NB4 (cell line): ENCODE data around the gene TGFB2.

Experiments used
- DNase-seq: peaks from one replicate; pipeline ENCODE4 v3.0.0; 2010; ENCODE audit warnings: low read depth
- H3K4me3 ChIP-seq: one replicate; pipeline ENCODE4 v1.5.1; 2011; ENCODE audit warnings: mild to moderate bottlenecking, low read depth, low read length, moderate library complexity
- MAX ChIP-seq: IDR thresholded peaks from 2 replicates; pipeline ENCODE4 v1.6.1; 2011; ENCODE audit warnings: low read depth, low read length
- MYC ChIP-seq: IDR thresholded peaks from 2 replicates; pipeline ENCODE4 v1.6.1; 2011; ENCODE audit warnings: low read depth, low read length
- POLR2A ChIP-seq: IDR thresholded peaks from 2 replicates; pipeline ENCODE4 v1.6.1; 2011; ENCODE audit warnings: mild to moderate bottlenecking; ENCODE audit not compliant: insufficient read length; ENCODE audit errors: extremely low read depth
- TF ChIP-seq, protein P1 (sequence below): IDR thresholded peaks from one replicate; pipeline ENCODE4 v1.5.1; 2012; ENCODE audit warnings: low read depth, low read length

Gene TGFB2

GRCh38 chr1:218364028-218364710 lies 19.0 kb downstream of the TGFB2 start:
- no peak for DNase-seq
- no peak for TF ChIP-seq MAX
- TF ChIP-seq MYC: no peak
- TF ChIP-seq, protein P1, sequence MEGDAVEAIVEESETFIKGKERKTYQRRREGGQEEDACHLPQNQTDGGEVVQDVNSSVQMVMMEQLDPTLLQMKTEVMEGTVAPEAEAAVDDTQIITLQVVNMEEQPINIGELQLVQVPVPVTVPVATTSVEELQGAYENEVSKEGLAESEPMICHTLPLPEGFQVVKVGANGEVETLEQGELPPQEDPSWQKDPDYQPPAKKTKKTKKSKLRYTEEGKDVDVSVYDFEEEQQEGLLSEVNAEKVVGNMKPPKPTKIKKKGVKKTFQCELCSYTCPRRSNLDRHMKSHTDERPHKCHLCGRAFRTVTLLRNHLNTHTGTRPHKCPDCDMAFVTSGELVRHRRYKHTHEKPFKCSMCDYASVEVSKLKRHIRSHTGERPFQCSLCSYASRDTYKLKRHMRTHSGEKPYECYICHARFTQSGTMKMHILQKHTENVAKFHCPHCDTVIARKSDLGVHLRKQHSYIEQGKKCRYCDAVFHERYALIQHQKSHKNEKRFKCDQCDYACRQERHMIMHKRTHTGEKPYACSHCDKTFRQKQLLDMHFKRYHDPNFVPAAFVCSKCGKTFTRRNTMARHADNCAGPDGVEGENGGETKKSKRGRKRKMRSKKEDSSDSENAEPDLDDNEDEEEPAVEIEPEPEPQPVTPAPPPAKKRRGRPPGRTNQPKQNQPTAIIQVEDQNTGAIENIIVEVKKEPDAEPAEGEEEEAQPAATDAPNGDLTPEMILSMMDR: no peak
- no peak for TF ChIP-seq POLR2A
- no peak overlapping the region for H3K4me3 ChIP-seq

GRCh38 chr1:218365226-218365999 lies 20.3 kb downstream of the TGFB2 start:
- H3K4me3 ChIP-seq: no peak overlapping the region
- no peak for DNase-seq
- TF ChIP-seq, protein P1: no peak
- TF ChIP-seq POLR2A (no peak), MAX (no peak), MYC (no peak)

GRCh38 chr1:218366322-218367052 lies 21.4 kb downstream of the TGFB2 start:
- H3K4me3 ChIP-seq: no peak overlapping the region
- TF ChIP-seq MAX (no peak), POLR2A (no peak)
- DNase-seq: no peak

- TF ChIP-seq POLR2A: no peak
- TF ChIP-seq, protein P1: no peak
- no peak for TF ChIP-seq MYC
- no peak for TF ChIP-seq MAX
- no peak overlapping the region for H3K4me3 ChIP-seq
- DNase-seq: no peak
Observed at GRCh38 chr1:218367118-218367517, 22.0 kb downstream of the TGFB2 start.

GRCh38 chr1:218368686-218369085 lies 23.6 kb downstream of the TGFB2 start:
- H3K4me3 ChIP-seq: no peak overlapping the region
- TF ChIP-seq, protein P1: no peak
- no peak for TF ChIP-seq POLR2A
- DNase-seq: no peak
